ENCODE results near the gene NFIA.

NFIA gene

DNA sequence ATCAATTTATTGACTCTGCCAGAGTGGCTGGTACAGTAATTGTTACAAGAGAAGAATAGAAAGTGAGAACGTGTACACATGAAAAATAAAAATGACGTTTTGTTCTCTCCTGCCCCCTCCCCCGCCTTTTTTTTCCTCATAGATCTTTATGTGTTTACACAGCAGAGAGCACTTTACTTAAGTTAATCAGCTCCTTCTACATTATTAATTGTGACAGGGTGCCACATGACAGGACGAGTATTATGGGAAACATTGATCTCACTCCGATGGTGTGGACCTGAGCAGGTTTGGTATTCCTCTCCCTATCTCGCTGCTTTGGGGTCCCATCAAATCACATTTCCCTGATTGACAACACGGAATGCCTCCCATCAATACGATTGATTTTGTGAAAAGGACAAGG lies 356.9 kb downstream of the NFIA start:
- Histone ChIP-seq H3K79me2 (ENCODE audit: insufficient read depth, low read depth) (no peaks in the 10 kb centered on the region), H2AFZ (ENCODE audit: low read depth) (no peak overlapping the region), H4K20me1 (ENCODE audit: insufficient read depth) (no peaks in the 10 kb centered on the region), H3K4me2 (no peak overlapping the region), H3K36me3 (ENCODE audit: insufficient read depth) (no peaks in the 10 kb centered on the region), H3K4me1 (ENCODE audit: low read depth, poor library complexity, severe bottlenecking) (peaks cover 5% of the 10 kb centered on the region), H3K9ac (no peak overlapping the region), H3K27me3 (ENCODE audit: insufficient read depth, low read depth) (no peaks in the 10 kb centered on the region), H3K4me3 (IDR thresholded peaks at IDR 0.05; ENCODE audit: insufficient read depth, low read depth, low read length) (no peak overlapping the region), H3K27ac (no peak overlapping the region)
- TF ChIP-seq, protein P1, sequence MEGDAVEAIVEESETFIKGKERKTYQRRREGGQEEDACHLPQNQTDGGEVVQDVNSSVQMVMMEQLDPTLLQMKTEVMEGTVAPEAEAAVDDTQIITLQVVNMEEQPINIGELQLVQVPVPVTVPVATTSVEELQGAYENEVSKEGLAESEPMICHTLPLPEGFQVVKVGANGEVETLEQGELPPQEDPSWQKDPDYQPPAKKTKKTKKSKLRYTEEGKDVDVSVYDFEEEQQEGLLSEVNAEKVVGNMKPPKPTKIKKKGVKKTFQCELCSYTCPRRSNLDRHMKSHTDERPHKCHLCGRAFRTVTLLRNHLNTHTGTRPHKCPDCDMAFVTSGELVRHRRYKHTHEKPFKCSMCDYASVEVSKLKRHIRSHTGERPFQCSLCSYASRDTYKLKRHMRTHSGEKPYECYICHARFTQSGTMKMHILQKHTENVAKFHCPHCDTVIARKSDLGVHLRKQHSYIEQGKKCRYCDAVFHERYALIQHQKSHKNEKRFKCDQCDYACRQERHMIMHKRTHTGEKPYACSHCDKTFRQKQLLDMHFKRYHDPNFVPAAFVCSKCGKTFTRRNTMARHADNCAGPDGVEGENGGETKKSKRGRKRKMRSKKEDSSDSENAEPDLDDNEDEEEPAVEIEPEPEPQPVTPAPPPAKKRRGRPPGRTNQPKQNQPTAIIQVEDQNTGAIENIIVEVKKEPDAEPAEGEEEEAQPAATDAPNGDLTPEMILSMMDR (conservative IDR thresholded peaks at IDR 0.05; ENCODE audit: low read depth, low read length) = no peak

DNA sequence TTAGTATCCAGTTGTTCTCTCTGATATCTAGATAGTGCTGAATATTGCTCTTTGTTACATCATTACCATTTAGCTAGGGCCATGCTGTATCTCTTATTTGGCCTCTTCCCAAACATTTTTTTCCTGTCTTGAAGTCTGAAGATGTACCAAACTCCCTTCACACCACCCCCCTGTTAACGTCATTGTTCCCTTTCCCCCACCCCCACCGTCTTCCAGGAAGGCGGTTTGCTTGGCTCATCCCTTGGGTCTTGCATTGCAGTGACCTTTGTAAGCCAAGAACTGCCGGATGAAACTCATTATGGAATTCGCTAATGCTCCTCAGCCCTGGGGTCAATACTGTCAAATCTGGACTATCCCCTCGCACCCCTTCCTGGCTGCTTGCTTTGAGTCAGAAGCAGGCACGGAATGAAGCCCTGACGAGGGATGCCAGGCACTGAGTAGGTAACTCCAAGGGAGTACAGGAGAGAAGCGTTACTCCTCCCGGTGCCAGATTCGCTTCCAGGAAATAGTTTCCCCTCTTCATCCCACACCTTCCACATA lies 359.4 kb downstream of the NFIA start:
- TF ChIP-seq, protein P1 (conservative IDR thresholded peaks at IDR 0.05; ENCODE audit: low read depth, low read length) = no peak

DNA sequence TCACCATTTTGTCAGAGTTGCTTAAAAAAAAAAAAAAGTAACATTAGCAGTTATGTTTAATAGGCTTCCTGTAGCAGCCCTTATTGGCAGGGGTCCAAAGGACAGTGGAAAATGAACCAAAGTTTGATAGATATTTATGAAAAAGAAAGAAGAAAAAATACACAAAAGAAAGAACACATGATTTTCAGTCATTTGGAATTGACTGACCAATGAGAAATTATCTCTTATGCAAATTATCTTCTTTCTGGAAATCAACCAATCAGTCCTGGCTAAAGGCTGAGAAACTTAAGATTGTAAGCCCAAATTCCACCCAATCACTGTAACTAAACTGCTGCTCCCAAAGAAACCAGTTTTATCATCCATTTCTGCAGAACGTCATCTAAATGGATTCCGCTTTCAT lies 360.2 kb downstream of the NFIA start:
- Histone ChIP-seq H3K9ac (no peak overlapping the region), H3K79me2 (ENCODE audit: insufficient read depth, low read depth) (no peaks in the 10 kb centered on the region), H3K36me3 (ENCODE audit: insufficient read depth) (no peaks in the 10 kb centered on the region), H3K4me1 (ENCODE audit: low read depth, poor library complexity, severe bottlenecking) (no peaks in the 10 kb centered on the region), H3K27me3 (ENCODE audit: insufficient read depth, low read depth) (no peaks in the 10 kb centered on the region), H4K20me1 (ENCODE audit: insufficient read depth) (no peaks in the 10 kb centered on the region), H3K4me3 (IDR thresholded peaks at IDR 0.05; ENCODE audit: insufficient read depth, low read depth, low read length) (no peak overlapping the region), H2AFZ (ENCODE audit: low read depth) (no peak overlapping the region), H3K4me2 (no peak overlapping the region), H3K27ac (no peak overlapping the region)
- TF ChIP-seq, protein P1 (conservative IDR thresholded peaks at IDR 0.05; ENCODE audit: low read depth, low read length) = no peak

More for the DNA sequence above, 359.4 kb downstream of the NFIA start:
- Histone ChIP-seq H3K4me3 (IDR thresholded peaks at IDR 0.05; ENCODE audit: insufficient read depth, low read depth, low read length) (no peak overlapping the region), H3K4me1 (ENCODE audit: low read depth, poor library complexity, severe bottlenecking) (no peaks in the 10 kb centered on the region), H3K79me2 (ENCODE audit: insufficient read depth, low read depth) (no peaks in the 10 kb centered on the region), H3K4me2 (no peak overlapping the region), H3K9ac (no peak overlapping the region), H3K36me3 (ENCODE audit: insufficient read depth) (no peaks in the 10 kb centered on the region), H3K27ac (no peak overlapping the region), H3K27me3 (ENCODE audit: insufficient read depth, low read depth) (no peaks in the 10 kb centered on the region), H2AFZ (ENCODE audit: low read depth) (no peak overlapping the region), H4K20me1 (ENCODE audit: insufficient read depth) (no peaks in the 10 kb centered on the region)

DNA sequence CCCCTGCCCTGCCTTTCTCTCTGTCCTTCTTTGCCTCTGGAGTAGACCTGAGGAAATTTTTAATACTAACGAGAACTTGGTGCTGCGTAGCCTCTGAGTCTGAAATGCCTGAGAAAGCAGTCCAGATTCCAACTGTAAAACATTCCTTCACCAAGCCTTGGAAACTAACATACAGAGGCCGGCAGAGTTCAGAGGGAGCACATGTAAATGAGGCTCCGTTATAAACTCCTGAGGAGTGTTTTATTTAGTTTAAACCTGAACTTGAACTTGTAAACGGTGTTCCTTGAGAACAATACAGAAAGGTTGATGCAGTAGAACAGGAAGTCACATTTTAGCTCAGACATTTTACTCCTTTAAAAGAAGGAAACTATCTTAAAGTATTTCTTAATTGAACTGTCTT lies 361.9 kb downstream of the NFIA start:
- H3K4me3 ChIP-seq (IDR thresholded peaks at IDR 0.05; ENCODE audit: insufficient read depth, low read depth, low read length) = no peak overlapping the region
- H3K4me1 ChIP-seq (ENCODE audit: low read depth, poor library complexity, severe bottlenecking) = no peaks in the 10 kb centered on the region
- no peaks in the 10 kb centered on the region for H3K27me3 ChIP-seq (ENCODE audit: insufficient read depth, low read depth)
- H3K36me3 ChIP-seq (ENCODE audit: insufficient read depth) = no peaks in the 10 kb centered on the region
- H3K79me2 ChIP-seq (ENCODE audit: insufficient read depth, low read depth) = no peaks in the 10 kb centered on the region
- no peak overlapping the region for H3K9ac ChIP-seq
- H2AFZ ChIP-seq (ENCODE audit: low read depth) = no peak overlapping the region
- no peaks in the 10 kb centered on the region for H4K20me1 ChIP-seq (ENCODE audit: insufficient read depth)
- no peak overlapping the region for H3K27ac ChIP-seq
- TF ChIP-seq, protein P1 (conservative IDR thresholded peaks at IDR 0.05; ENCODE audit: low read depth, low read length) = no peak
- H3K4me2 ChIP-seq = no peak overlapping the region
